ENCODE data around the gene APMAP.

Gene APMAP

GRCh38 chr20:25012616-25013189, 20.2 kb upstream of the APMAP start:
- FAIRE-seq (no peak), DNase-seq (ENCODE audit: insufficient read length, low spot score) (no peak)
- TF ChIP-seq, protein P1, sequence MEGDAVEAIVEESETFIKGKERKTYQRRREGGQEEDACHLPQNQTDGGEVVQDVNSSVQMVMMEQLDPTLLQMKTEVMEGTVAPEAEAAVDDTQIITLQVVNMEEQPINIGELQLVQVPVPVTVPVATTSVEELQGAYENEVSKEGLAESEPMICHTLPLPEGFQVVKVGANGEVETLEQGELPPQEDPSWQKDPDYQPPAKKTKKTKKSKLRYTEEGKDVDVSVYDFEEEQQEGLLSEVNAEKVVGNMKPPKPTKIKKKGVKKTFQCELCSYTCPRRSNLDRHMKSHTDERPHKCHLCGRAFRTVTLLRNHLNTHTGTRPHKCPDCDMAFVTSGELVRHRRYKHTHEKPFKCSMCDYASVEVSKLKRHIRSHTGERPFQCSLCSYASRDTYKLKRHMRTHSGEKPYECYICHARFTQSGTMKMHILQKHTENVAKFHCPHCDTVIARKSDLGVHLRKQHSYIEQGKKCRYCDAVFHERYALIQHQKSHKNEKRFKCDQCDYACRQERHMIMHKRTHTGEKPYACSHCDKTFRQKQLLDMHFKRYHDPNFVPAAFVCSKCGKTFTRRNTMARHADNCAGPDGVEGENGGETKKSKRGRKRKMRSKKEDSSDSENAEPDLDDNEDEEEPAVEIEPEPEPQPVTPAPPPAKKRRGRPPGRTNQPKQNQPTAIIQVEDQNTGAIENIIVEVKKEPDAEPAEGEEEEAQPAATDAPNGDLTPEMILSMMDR (IDR thresholded peaks at IDR 0.05; ENCODE audit: insufficient read depth, missing control alignments), result no peak

DNA sequence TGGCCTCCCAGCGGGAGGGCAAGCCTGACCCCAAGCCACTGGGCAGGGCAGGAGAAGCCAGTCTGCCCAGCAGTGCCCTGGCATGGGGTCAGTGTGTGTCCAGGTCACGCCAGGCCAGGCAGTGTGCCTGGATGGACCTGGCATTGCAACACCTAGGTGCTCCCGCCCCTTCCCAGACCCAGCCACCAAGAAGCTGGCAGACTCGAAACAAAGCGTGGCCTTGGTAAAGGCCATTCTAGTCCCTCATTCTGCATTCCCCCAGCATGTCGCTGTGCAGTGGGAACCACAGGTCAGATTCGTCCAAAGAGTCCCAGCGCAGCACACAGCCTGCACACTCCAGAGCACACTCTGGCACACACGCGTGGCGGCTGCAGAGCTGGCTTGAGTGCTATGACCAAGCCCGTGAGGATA, 19.3 kb upstream of the APMAP start:
- FAIRE-seq (no peak), DNase-seq (ENCODE audit: insufficient read length, low spot score) (no peak)
- TF ChIP-seq, protein P1 (IDR thresholded peaks at IDR 0.05; ENCODE audit: insufficient read depth, missing control alignments), result no peak

DNA sequence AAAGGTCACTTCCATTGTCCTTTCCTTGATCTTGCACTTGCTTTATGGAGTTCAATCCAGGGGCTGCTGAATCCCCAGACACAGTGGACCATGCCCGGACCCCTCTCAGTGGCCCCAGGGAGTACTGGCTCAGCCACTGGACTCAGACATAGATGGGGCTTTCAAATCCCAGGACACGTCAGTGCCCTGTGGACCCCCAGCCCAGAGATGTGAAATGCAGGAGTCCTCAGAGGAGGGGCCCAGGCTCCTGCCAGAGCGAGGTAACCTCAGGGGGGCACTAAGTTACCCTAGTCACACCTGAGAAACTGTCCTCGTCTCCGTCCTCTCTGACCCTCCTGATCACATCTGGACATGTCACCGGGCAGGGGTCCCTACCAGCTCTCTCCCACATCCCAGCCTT, 18.7 kb upstream of the APMAP start:
- TF ChIP-seq, protein P1 (IDR thresholded peaks at IDR 0.05; ENCODE audit: insufficient read depth, missing control alignments), result no peak
- FAIRE-seq (no peak), DNase-seq (ENCODE audit: insufficient read length, low spot score) (no peak)

- no peak for FAIRE-seq
- no peak for DNase-seq (ENCODE audit: insufficient read length, low spot score)
- TF ChIP-seq, protein P1 (IDR thresholded peaks at IDR 0.05; ENCODE audit: insufficient read depth, missing control alignments), result no peak
These were observed 16.9 kb upstream of the APMAP start for GRCh38 chr20:25009218-25010145.

DNA sequence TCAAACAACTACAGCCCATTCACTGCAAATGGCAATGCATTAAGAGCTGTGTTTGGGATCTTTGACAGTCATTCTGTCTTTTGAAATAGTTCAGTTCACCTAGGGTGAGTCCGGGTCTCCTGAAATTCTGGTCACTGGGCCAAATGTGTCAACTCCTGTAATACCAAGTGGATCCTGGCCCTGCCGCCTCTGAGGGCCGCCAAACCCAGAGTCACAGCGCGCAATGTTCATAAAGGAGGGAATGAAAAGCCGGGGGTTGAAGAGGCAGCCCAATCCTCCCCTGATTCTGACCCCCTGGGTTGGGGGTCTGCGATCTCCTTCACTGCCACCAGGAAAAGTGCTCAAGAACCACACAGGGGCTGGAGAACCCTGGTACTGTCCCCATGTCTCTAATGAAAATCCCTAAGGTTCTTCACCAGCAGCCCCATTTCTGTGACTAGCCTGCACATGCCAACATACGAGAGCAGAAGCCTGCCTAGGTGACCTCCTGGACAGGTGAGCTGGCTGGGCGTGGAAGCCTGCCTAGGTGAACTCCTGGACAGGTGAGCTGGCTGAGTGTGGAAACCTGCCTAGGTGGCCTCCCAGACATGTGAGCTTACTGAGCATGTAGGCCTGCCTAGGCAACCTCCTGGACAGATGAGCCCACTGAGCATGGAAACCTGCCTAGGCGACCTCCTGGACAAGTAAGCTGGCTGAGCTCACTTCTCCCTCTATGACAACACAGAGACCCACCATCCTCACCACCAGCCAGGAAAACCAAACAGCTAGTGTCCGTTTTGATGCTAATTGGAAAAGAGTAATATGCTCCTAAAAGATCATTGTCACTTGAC, 16.1 kb upstream of the APMAP start:
- FAIRE-seq (no peak), DNase-seq (ENCODE audit: insufficient read length, low spot score) (no peak)
- TF ChIP-seq, protein P1 (IDR thresholded peaks at IDR 0.05; ENCODE audit: insufficient read depth, missing control alignments), result no peak

DNA sequence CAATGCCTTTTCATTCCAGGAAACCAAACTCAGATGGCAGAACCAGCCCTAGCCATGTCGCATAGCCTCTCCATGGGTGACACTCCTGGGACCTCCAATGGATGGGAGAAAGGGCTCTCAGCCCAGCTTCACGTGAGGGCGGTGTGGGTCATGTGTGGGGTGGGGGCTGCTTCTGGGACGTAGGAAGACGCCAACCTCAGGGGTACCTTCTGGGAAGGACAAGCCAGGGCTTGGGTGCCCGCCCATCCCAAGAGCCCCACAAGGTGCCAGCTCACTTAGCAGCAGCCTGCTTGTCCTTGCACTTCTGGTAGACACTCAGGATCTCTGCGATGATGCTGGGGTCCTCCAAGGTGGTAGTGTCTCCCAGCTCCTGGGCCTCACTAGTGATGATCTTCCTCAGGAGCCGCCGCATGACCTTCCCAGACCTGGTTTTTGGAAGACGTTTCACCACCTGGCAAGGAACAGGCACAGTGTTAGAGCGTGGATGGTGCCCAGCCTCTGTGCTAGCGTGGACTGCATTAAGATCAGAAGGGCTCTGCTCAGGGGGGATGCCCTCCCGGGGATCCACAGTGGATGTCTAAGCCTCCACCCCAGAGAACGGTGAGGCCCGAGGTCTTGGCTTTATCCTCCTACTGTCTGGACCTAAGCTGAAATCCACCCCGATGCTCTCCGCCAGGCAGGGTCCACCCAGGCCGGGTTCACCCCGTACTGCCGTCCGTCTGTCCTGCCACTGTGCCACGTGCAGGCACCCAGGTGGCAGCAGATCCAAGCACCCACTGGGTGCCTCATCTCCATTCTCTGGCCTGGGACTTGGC, 15.1 kb upstream of the APMAP start:
- FAIRE-seq (no peak), DNase-seq (ENCODE audit: insufficient read length, low spot score) (no peak)
- TF ChIP-seq, protein P1 (IDR thresholded peaks at IDR 0.05; ENCODE audit: insufficient read depth, missing control alignments), result no peak
